ENCODE results near the gene RFESD. TPM values are rescaled to one million over a fixed set of nuclear protein-coding genes. Genes with fewer than 3 reads are reported as not detected.

Gene RFESD
- total RNA-seq, 1 donor from 2014 or later: 4.4 TPM

GRCh38 chr5:95624368-95624767, 22.2 kb upstream of the RFESD start:
- Histone ChIP-seq H4K20me1 (ENCODE audit: low read depth) (no peaks in the 10 kb centered on the region), H3K79me2 (ENCODE audit: low read depth) (no peaks in the 10 kb centered on the region), H3K4me1 (peaks cover 10% of the 10 kb centered on the region), H3K27me3 (peaks cover 46% of the 10 kb centered on the region), H2AFZ (replicated peaks) (no peak overlapping the region), H3K27ac (no peak overlapping the region), H3K4me2 (no peak overlapping the region), H3K36me3 (no peaks in the 10 kb centered on the region), H3K4me3 (no peak overlapping the region), H3F3A (ENCODE audit: low read depth) (peaks cover 12% of the 10 kb centered on the region), H3K9ac (no peak overlapping the region), H3K9me3 (ENCODE audit: low read depth) (no peaks in the 10 kb centered on the region)
- DNase-seq (ENCODE audit: low spot score): no peak
- TF ChIP-seq EZH2 (IDR thresholded peaks at IDR 0.05) (no peak), CTCF (IDR thresholded peaks at IDR 0.05) (no peak)
- no peaks in the 10 kb centered on the region for H3K36me3 Mint-ChIP-seq
- peaks cover 12% of the 10 kb centered on the region for H3K4me1 Mint-ChIP-seq
- H3K27me3 Mint-ChIP-seq (ENCODE audit: insufficient read depth, low read depth): peaks cover 18% of the 10 kb centered on the region
- H3K4me3 Mint-ChIP-seq: no peak overlapping the region
- no peaks in the 10 kb centered on the region for H3K9me3 Mint-ChIP-seq
- H3K27ac Mint-ChIP-seq: no peak overlapping the region

DNA sequence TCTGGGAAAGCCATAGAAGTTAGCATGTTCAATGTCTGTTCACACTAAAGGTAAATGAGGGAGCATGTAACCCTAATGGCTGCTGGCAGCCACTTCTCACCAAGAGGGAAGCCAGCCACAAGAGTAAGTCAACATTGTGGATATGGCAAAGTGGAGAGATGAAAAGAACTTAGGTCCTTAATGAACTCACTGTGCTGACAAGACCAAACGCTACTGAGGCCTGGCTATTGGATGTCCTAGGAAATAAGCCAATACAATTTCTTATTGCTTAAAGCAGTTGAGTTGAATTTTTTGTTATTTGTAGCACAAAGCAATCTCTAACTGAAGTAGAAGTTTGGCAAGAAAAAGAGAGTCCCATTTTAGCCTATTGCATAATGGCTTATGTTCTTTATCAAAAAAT, 19.9 kb upstream of the RFESD start:
- peaks cover 3% of the 10 kb centered on the region for H3F3A ChIP-seq (ENCODE audit: low read depth)

GRCh38 chr5:95627971-95628810, 18.4 kb upstream of the RFESD start:
- H3K4me1 ChIP-seq: no peaks in the 10 kb centered on the region
- H3K36me3 ChIP-seq: no peaks in the 10 kb centered on the region
- Mint-ChIP-seq H3K4me3 (no peak overlapping the region), H3K4me1 (no peaks in the 10 kb centered on the region), H3K36me3 (no peaks in the 10 kb centered on the region), H3K27me3 (ENCODE audit: insufficient read depth, low read depth) (peaks cover 3% of the 10 kb centered on the region), H3K9me3 (no peaks in the 10 kb centered on the region), H3K27ac (no peak overlapping the region)
- no peak overlapping the region for H3K4me2 ChIP-seq
- no peak overlapping the region for H3K27ac ChIP-seq
- H2AFZ ChIP-seq (replicated peaks): no peak overlapping the region
- H4K20me1 ChIP-seq (ENCODE audit: low read depth): no peaks in the 10 kb centered on the region
- H3F3A ChIP-seq (ENCODE audit: low read depth): no peaks in the 10 kb centered on the region
- no peak for TF ChIP-seq EZH2 (IDR thresholded peaks at IDR 0.05)
- TF ChIP-seq EZH2phosphoT487 (IDR thresholded peaks at IDR 0.05): no peak
- no peak for TF ChIP-seq CTCF (IDR thresholded peaks at IDR 0.05)
- H3K27me3 ChIP-seq: peaks cover 8% of the 10 kb centered on the region
- H3K4me3 ChIP-seq: no peak overlapping the region
- H3K9ac ChIP-seq: no peak overlapping the region
- no peaks in the 10 kb centered on the region for H3K79me2 ChIP-seq (ENCODE audit: low read depth)
- DNase-seq (ENCODE audit: low spot score): no peak
- H3K9me3 ChIP-seq (ENCODE audit: low read depth): no peaks in the 10 kb centered on the region

More for the DNA sequence above, 19.9 kb upstream of the RFESD start:
- no peaks in the 10 kb centered on the region for H3K9me3 ChIP-seq (ENCODE audit: low read depth)
- TF ChIP-seq CTCF (IDR thresholded peaks at IDR 0.05) (no peak), EZH2 (IDR thresholded peaks at IDR 0.05) (no peak), EZH2phosphoT487 (IDR thresholded peaks at IDR 0.05) (no peak)
- H3K4me3 ChIP-seq: no peak overlapping the region
- Mint-ChIP-seq H3K4me3 (no peak overlapping the region), H3K27ac (no peak overlapping the region), H3K27me3 (ENCODE audit: insufficient read depth, low read depth) (peaks cover 6% of the 10 kb centered on the region), H3K36me3 (no peaks in the 10 kb centered on the region), H3K4me1 (peaks cover 1% of the 10 kb centered on the region), H3K9me3 (no peaks in the 10 kb centered on the region)
- peaks cover 23% of the 10 kb centered on the region for H3K27me3 ChIP-seq
- no peaks in the 10 kb centered on the region for H3K79me2 ChIP-seq (ENCODE audit: low read depth)
- no peak overlapping the region for H3K4me2 ChIP-seq
- H4K20me1 ChIP-seq (ENCODE audit: low read depth): no peaks in the 10 kb centered on the region
- H3K4me1 ChIP-seq: no peaks in the 10 kb centered on the region
- no peaks in the 10 kb centered on the region for H3K36me3 ChIP-seq
- H2AFZ ChIP-seq (replicated peaks): no peak overlapping the region
- no peak overlapping the region for H3K27ac ChIP-seq
- H3K9ac ChIP-seq: no peak overlapping the region
- DNase-seq (ENCODE audit: low spot score): no peak

All from neural progenitor cell (in vitro differentiated cells).